NCI-H345 treated with DMSO at 0.1 percent for 48 hours (cell line): Measurements from ENCODE around the gene RNF4.
A peak's percentile ranks its signal among the peaks of the same experiment; 100 is the strongest.
"Not testable (repeated sequence)": the region's sequence is repeated elsewhere in the genome, so short reads cannot be mapped to it uniquely, and the experiment has no call there.

Experiments used
- DNase-seq: peaks from one replicate; lab custom pipeline; 2025; ENCODE audit not compliant: unreplicated experiment; lab: John Stamatoyannopoulos, UW

Gene RNF4

GRCh38 chr4:2516635-2517034 is 47.7 kb downstream of the RNF4 start:
- DNase-seq: no peak

GRCh38 chr4:2526559-2526958 is 57.7 kb downstream of the RNF4 start:
- no peak for DNase-seq

DNA sequence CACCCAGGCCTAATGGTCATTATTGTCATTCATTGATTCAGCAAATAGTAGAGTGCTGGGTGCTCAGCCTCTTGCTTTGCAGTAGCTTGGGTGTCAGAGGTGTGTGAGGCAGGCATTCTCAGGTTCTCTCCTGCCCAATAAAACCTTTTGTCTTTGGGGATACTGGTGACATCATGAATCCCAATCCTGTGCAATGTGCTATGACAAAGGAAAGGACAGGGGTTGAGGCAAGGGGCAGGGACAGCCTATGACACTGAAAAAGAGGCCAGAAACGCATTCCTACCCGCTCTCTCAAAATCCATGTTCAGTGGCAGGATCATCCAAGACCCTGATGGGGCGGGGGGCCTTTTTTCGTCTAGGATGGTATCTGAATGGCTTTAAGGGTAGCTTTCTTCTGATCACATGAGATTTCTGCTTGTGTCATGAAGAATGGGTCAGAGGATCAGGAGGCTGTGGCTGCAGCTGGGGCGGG is 66.0 kb downstream of the RNF4 start:
- no peak for DNase-seq

DNA sequence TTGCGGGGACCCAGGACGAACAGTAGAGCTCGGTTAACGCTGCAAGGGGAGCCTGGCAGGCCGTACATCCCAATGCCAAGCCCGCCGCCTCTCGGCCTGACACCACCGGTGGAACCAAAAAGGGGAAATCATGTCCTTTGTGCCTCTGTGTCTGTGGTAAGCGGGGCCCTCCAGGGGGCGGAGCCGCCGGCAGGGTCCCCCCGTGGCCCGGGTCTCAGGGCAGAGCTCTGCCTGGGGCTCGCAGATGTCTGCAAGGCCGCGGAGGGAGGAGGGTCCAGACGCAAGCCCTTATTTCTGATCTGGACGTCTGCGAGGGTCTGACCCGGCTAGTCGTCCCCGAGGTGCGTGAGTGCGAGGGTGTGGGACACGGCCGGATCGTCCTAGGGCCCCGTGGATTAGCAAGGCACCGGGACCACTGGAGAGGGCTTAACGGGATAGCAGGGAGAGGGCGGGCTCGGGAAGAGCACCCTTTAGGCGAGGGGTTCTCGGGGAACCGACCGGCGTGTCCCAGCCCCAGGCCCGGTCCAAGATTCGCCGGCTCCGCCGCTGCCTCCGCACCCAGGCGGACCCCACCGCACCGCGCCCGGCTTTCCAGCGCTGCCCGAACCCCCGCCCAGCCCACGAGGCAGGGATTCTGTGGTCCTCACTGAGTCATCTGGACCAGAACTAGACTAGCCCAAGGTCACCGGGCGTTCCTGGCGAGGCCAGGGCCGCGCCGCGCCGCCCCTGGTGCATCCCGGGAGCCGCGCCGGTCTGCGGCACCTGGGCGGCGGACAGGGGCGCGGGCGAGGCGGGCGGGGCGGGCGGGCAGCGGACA is 66.7 kb downstream of the RNF4 start:
- no peak for DNase-seq

- DNase-seq: peak; percentile 85
These were observed 67.5 kb downstream of the RNF4 start, which contains the start of gene FAM193A for GRCh38 chr4:2536193-2537010. Gene FAM193A (plus strand): TSS chr4:2536647. CDS start chr4:2536916, 269 bp downstream.

DNA sequence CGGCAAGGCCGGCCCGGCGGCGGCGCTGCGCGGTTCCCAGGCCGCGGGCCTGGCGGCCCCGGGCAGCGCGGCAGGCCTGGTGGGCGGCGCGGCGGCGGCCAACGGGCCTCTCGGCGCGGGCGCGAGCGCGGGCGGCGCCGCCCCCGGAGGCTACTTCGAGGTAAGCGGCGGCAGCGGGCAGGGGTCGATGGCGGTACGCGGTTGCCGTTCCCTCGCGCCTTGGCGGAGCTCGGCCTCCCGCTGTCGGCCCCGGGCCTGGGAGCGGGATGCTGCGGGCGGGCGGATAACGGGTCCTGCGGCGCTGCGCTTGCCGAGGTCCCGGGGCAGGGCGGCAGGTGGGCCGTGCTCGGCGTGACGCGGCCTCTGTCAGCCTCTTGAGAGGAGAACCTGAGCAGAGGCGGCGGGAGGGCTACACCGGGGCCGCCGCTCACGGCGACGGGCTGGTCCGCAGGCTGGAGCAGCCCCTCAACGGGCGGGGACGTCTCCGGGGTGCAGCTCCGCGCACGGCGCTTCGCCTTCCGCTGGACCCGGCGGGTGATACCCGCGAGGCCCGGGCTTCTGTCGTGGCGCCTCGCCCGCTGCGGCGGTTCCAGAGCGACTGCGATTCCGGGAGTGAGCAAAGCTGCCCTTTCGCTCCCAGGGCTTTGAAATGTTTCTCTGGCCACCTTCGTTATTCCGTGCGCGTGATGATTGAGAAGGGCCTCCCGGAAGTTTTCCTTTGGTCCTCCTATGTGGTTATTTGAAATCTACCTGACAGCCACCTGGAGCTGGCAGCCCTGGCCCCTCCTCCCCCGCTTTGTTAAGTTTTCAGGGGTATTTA is 68.3 kb downstream of the RNF4 start:
- DNase-seq: peak; percentile 7

DNA sequence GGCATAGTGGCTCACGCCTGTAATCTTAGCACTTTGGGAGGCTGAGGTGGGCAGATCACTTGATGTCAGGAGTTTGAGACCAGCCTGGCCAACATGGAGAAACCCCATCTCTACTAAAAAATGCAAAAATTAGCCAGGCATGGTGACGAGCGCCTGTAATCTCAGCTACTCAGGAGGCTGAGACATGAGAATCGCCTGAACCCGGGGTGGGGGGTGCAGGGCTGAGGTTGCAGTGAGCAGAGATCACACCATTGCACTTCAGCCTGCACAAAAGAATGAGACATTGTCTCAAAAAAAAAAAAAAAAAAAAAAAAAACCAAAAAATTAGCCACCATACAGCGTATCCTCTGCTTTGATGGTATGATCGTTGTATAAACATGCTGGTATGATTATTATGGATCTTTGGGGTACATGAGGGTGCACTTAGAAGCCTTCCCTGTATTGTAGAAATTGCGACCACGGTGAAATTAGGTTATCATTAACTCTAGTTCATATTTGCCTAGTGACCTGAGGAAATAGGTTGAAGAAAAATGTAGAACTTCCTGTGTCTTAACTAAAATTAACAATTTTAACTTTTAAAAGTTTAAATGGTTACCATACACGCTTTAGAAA is 74.8 kb downstream of the RNF4 start:
- DNase-seq: not testable (repeated sequence)

DNA sequence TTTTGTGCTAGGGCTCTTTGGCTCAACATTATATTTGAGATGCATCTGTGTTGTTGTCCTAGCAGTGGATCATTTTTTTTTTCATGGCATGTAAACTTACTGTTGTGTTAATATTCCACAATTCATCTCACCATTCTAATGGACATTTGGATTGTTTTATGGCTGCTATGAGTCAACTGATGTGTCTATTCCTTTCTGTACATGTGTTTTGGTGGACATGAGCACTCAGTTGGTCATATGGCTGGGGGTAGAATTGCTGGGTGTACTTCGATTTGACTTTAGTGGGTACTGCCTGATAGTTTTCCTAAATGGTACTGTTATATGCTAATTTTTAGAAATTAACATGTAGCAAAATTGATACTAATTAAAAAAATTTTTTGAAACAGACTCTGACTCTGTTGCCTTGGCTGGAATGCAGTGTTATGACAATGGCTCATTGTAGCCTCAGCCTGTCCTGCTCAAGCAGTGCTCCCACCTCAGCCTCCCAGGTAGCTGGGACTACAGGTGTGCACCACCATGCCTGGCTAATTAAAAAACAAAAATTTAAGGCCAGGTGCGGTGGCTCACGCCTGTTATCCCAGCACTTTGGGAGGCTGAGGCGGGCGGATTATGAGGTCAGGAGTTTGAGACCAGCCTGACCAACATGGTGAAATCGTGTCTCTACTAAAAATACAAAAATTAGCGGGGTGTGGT is 76.6 kb downstream of the RNF4 start:
- DNase-seq: no peak

DNA sequence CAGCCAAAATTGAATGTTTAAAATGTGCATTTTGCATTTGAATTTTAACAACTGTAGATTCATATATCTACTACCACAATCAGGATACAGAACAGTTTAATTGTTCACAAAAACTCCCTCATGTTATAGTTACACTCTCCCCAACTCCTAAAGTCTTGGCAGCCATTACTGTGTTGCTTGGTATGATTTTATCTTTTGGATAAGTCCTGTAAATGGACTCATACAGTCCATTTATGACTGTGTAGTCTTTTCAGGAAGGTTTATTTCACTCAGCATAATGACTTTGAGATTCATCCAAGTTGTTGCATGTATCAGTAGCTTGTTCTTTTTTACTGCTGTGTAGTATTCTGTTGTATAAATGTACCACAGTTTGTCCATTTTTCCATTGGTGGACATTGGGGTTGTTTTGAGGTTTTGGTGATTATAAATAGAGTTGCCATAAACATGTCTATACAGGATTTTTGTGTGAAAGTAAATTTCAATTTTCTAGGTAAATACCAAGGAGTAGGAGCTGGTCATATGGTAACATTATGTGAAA is 77.4 kb downstream of the RNF4 start:
- no peak for DNase-seq

- not testable (repeated sequence) for DNase-seq
These were observed 78.2 kb downstream of the RNF4 start for GRCh38 chr4:2546961-2547691.

- no peak for DNase-seq
These were observed 82.2 kb downstream of the RNF4 start for GRCh38 chr4:2551118-2551517.

- DNase-seq: no peak
These were observed 83.9 kb downstream of the RNF4 start for GRCh38 chr4:2552806-2553205.

- no peak for DNase-seq
These were observed 89.4 kb downstream of the RNF4 start for GRCh38 chr4:2558301-2558700.

- no peak for DNase-seq
These were observed 91.3 kb downstream of the RNF4 start for GRCh38 chr4:2560167-2560566.
